Measurements from ENCODE around the gene CCK. TPM values are rescaled to one million over a fixed set of nuclear protein-coding genes. Genes with fewer than 3 reads are reported as not detected.
A peak's percentile ranks its signal among the peaks of the same experiment; 100 is the strongest.

CCK gene
- total RNA-seq, 1 donor from 2014 or later = not detected

DNA sequence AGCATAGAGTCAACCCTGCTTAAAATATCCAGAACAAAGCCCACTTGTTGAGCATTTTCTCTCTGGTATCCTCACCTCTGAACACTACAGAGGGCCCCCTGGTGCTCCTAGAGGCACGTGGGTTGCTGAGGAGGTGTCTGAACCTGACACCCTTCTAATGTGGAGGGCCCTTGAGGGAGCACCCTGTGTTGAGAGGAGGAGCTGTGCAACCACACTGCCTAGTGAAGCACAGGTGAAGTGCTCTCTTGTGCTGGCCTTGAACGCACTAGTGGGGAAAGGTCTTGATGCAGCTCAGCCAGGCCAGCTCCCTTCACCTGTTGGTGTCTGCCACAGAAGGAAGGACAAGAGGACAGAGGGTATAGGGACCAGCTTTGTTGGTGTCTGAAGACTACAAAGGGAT lies 51.9 kb downstream of the CCK start:
- intact Hi-C loops (cut with micrococcal nuclease) = no loop called here
- Mint-ChIP-seq H3K27me3 (ENCODE audit: insufficient read depth) (no peaks in the 10 kb centered on the region), H3K36me3 (ENCODE audit: low read depth) (peaks cover 19% of the 10 kb centered on the region), H3K9me3 (no peaks in the 10 kb centered on the region), H3K4me3 (no peak overlapping the region), H3K4me1 (ENCODE audit: low read depth) (peaks cover 46% of the 10 kb centered on the region), H3K27ac (no peak overlapping the region)
- no peak for DNase-seq (ENCODE audit: low spot score)

- intact Hi-C loops (cut with micrococcal nuclease) = no loop called here
- Mint-ChIP-seq H3K27ac (peak overlapping the region; percentile 10), H3K4me1 (ENCODE audit: low read depth) (peaks cover 46% of the 10 kb centered on the region), H3K27me3 (ENCODE audit: insufficient read depth) (no peaks in the 10 kb centered on the region), H3K4me3 (no peak overlapping the region), H3K36me3 (ENCODE audit: low read depth) (peaks cover 21% of the 10 kb centered on the region), H3K9me3 (no peaks in the 10 kb centered on the region)
- DNase-seq (ENCODE audit: low spot score) = no peak
These were observed 52.6 kb downstream of the CCK start for GRCh38 chr3:42213417-42213816.

DNA sequence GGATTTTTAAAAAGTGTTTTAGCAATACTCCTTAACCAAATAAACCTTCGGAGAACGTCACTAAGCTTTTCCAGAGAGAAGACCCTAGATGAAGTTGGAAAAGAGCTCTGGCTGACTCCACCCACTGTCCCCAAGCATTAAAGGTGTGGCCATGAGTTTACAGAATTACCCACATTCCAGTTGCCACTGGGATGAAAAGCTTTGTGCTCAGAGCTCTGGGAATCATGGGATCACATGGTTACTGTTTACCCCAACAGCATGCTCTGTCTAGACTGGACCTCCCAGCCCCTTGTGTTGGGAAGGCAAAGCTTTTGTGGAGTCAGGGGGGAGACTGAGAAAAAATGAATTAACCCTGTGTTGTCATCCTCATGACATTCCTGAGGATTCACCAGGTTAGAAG lies 55.3 kb downstream of the CCK start:
- H3K4me3 Mint-ChIP-seq = no peak overlapping the region
- no peaks in the 10 kb centered on the region for H3K27me3 Mint-ChIP-seq (ENCODE audit: insufficient read depth)
- intact Hi-C loops (cut with micrococcal nuclease) = no loop called here
- H3K9me3 Mint-ChIP-seq = no peaks in the 10 kb centered on the region
- no peak overlapping the region for H3K27ac Mint-ChIP-seq
- H3K4me1 Mint-ChIP-seq (ENCODE audit: low read depth) = peaks cover 25% of the 10 kb centered on the region
- DNase-seq (ENCODE audit: low spot score) = no peak
- peaks cover 22% of the 10 kb centered on the region for H3K36me3 Mint-ChIP-seq (ENCODE audit: low read depth)

DNA sequence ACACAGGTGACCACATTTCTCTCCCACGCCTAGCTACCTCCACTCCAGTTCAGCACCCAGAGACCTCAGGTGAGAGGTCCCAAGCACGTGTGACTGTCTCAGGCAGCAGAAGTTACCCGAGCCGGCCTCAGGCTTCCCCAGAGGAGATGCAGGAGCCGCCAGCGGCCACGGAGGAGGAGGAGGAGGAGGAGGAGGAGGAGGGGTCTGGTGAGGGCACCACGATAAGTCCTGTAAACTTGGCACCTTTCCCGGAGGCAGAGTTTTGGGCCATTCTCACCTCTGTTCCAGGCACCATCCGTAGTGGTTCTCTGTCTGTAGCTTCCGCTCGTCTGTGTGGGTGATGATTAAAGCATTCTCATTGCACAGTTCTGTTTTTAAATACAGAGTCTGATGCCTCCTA lies 56.1 kb downstream of the CCK start:
- DNase-seq (ENCODE audit: low spot score) = no peak
- Mint-ChIP-seq H3K36me3 (ENCODE audit: low read depth) (peaks cover 25% of the 10 kb centered on the region), H3K9me3 (no peaks in the 10 kb centered on the region), H3K4me1 (ENCODE audit: low read depth) (peaks cover 19% of the 10 kb centered on the region), H3K27ac (no peak overlapping the region), H3K4me3 (no peak overlapping the region), H3K27me3 (ENCODE audit: insufficient read depth) (no peaks in the 10 kb centered on the region)
- intact Hi-C loops (cut with micrococcal nuclease) = no loop called here

Other genes with a start within 250 kb of the CCK start
- gene TRAK1, start 174.8 kb downstream of the CCK start, total RNA-seq = 32.6 and 33.8 TPM in 2 replicates
- not detected in 2 replicates for gene LYZL4, start 144.4 kb upstream of the CCK start, total RNA-seq
- 0.69 and 0.88 TPM in 2 replicates for gene VIPR1, start 236.5 kb upstream of the CCK start, total RNA-seq